GM19351 (cell line): ENCODE measurements around the gene ANKRD6.

Source experiments
- ATAC-seq: cut with Tn5 transposase; IDR thresholded peaks from one replicate; pipeline ENCODE4 v1.9.1; 2021; ENCODE audit warnings: mild to moderate bottlenecking, moderate library complexity; ENCODE audit not compliant: unreplicated experiment

Gene ANKRD6

GRCh38 chr6:89412071-89413005 lies 20.6 kb upstream of the ANKRD6 start, which contains the start of gene RRAGD:
Gene RRAGD, minus strand, starts transcription at chr6:89412273. Its CDS starts 280 bp downstream, at chr6:89411993.
- peak; percentile 75 for ATAC-seq

GRCh38 chr6:89413006-89413400 lies 19.9 kb upstream of the ANKRD6 start:
- ATAC-seq, result no peak

- ATAC-seq, result no peak
Measured at GRCh38 chr6:89414215-89414614, 18.7 kb upstream of the ANKRD6 start.

- ATAC-seq, result no peak
Measured at GRCh38 chr6:89415185-89415584, 17.8 kb upstream of the ANKRD6 start.

- ATAC-seq, result no peak
Measured at GRCh38 chr6:89416796-89417195, 16.2 kb upstream of the ANKRD6 start.

- ATAC-seq, result no peak
Measured at GRCh38 chr6:89430201-89430962, 2.6 kb upstream of the ANKRD6 start.

- peak; percentile 55 for ATAC-seq
Measured at GRCh38 chr6:89433252-89434149, 549 bp downstream of the ANKRD6 start.

- ATAC-seq, result no peak
Measured at GRCh38 chr6:89434150-89434499, 1.2 kb downstream of the ANKRD6 start.

- ATAC-seq, result no peak
Measured at GRCh38 chr6:89434954-89435353, 2.0 kb downstream of the ANKRD6 start.

- ATAC-seq, result no peak
Measured at GRCh38 chr6:89436226-89436625, 3.3 kb downstream of the ANKRD6 start.

- no peak for ATAC-seq
Measured at GRCh38 chr6:89438248-89438647, 5.3 kb downstream of the ANKRD6 start.

- ATAC-seq, result no peak
Measured at GRCh38 chr6:89439014-89439413, 6.1 kb downstream of the ANKRD6 start.

GRCh38 chr6:89440200-89440599 lies 7.2 kb downstream of the ANKRD6 start:
- ATAC-seq, result no peak

GRCh38 chr6:89443658-89444057 lies 10.7 kb downstream of the ANKRD6 start:
- no peak for ATAC-seq

- no peak for ATAC-seq
Measured at GRCh38 chr6:89449193-89449592, 16.2 kb downstream of the ANKRD6 start.

GRCh38 chr6:89452281-89452680 lies 19.3 kb downstream of the ANKRD6 start:
- no peak for ATAC-seq

GRCh38 chr6:89454300-89454699 lies 21.3 kb downstream of the ANKRD6 start:
- no peak for ATAC-seq

- ATAC-seq, result no peak
Measured at GRCh38 chr6:89458704-89459103, 25.8 kb downstream of the ANKRD6 start.

- no peak for ATAC-seq
Measured at GRCh38 chr6:89459501-89459900, 26.5 kb downstream of the ANKRD6 start.

GRCh38 chr6:89460713-89461112 lies 27.8 kb downstream of the ANKRD6 start:
- ATAC-seq, result no peak

- ATAC-seq, result no peak
Measured at GRCh38 chr6:89462503-89462902, 29.6 kb downstream of the ANKRD6 start.
